VCaP (cell line): Measurements from ENCODE around the gene CCDC88C.

Source experiments
- H3K27ac ChIP-seq: fragments of 450-650 bp; 2 replicates; pipeline ENCODE4 v1.5.1; 2017
- CTCF ChIP-seq: fragments of 450-650 bp; conservative IDR thresholded peaks from 2 replicates; pipeline ENCODE4 v1.5.1; 2017; ENCODE audit warnings: mild to moderate bottlenecking, moderate library complexity

Gene CCDC88C

GRCh38 chr14:91315844-91316267 lies 101.8 kb downstream of the CCDC88C start:
- no peak overlapping the region for H3K27ac ChIP-seq
- TF ChIP-seq CTCF, result no peak

- no peak overlapping the region for H3K27ac ChIP-seq
- no peak for TF ChIP-seq CTCF
Measured at GRCh38 chr14:91313852-91314251, 103.8 kb downstream of the CCDC88C start.

- TF ChIP-seq CTCF, result no peak
- no peak overlapping the region for H3K27ac ChIP-seq
Measured at GRCh38 chr14:91313154-91313850, 104.3 kb downstream of the CCDC88C start.

GRCh38 chr14:91311284-91311662 lies 106.3 kb downstream of the CCDC88C start:
- no peak for TF ChIP-seq CTCF
- no peak overlapping the region for H3K27ac ChIP-seq

GRCh38 chr14:91310606-91311283 lies 106.9 kb downstream of the CCDC88C start:
- TF ChIP-seq CTCF, result no peak
- no peak overlapping the region for H3K27ac ChIP-seq

GRCh38 chr14:91309756-91310280 lies 107.8 kb downstream of the CCDC88C start:
- no peak for TF ChIP-seq CTCF
- H3K27ac ChIP-seq, result no peak overlapping the region

- H3K27ac ChIP-seq, result no peak overlapping the region
- no peak for TF ChIP-seq CTCF
Measured at GRCh38 chr14:91308337-91308736, 109.3 kb downstream of the CCDC88C start.
